ENCODE data around the gene NDUFS1.
"Not testable (repeated sequence)": the region's sequence is repeated elsewhere in the genome, so short reads cannot be mapped to it uniquely, and the experiment has no call there.

NDUFS1 gene

GRCh38 chr2:206159346-206160124, at the start of gene NDUFS1, which contains the start of gene EEF1B2:
Gene NDUFS1, minus strand, starts transcription at chr2:206159444. Its CDS starts 5,766 bp downstream, at chr2:206153678.
Gene EEF1B2, plus strand, starts transcription at chr2:206159895. Its CDS starts 85 bp downstream, at chr2:206159980.
- peak; percentile 99 for DNase-seq

DNA sequence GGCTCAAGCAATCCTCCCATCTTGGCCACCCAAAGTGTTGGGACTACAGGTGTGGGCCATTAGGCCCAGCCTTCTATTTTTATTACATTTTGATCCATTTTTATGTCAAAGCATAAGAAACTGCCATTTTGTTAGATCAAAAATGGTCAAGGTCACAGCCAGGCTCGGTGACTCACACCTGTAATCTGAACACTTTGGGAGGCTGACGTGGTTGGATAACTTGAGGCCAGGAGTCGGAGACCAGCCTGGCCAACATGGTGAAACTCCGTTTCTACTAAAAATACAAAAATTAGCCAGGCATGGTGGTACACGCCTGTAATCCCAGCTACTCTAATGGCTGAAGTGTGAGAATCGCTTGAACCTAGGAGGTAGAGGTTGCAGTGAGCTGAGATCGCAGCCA, 49.7 kb upstream of the NDUFS1 start:
- no peak for DNase-seq

- DNase-seq = not testable (repeated sequence)
These were observed 48.1 kb upstream of the NDUFS1 start for GRCh38 chr2:206207316-206207715.

- no peak for DNase-seq
These were observed 45.5 kb upstream of the NDUFS1 start for GRCh38 chr2:206204710-206205109.

DNA sequence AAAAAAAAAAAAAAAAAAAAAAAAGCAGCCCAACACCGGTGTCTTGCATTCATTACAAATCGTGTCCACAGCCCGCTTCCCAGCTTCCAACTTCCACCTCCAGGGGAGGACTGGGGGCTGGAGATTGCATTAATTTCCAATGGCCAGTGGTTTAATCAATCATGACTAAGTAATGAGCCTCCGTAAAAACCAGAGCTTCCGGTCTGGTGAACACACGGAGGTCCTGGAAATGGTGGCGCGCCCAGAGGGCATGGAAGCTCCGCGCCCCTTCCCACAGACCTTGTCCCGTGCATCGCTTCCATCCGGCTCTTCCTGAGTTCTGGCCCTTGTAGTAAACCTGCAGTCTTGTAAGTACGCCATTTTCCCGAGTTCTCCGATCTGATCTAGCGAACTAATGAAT, 44.1 kb upstream of the NDUFS1 start:
- DNase-seq = no peak

DNA sequence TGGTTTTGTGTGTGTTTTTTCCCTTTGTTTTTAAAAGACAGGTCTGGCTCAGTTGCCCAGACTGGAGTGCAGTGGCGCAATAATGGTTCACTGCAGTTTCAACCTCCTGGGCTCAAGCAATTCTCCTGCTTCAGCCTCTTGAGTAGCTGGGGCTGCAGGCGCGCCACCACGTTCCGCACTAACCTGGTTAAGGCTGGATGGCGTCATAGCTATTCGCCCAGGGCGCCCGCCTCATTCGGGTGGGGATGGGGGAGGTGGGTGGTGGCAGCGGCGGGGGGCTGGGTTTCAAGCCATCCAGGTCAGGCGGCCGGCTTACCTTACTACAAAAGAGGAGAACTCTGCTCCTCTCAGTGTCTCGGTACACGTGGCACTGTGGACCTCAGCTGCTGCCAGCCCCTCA, 43.2 kb upstream of the NDUFS1 start:
- no peak for DNase-seq

- DNase-seq = no peak
These were observed 42.0 kb upstream of the NDUFS1 start for GRCh38 chr2:206201075-206201848.

- no peak for DNase-seq
These were observed 39.4 kb upstream of the NDUFS1 start for GRCh38 chr2:206198677-206199076.

DNA sequence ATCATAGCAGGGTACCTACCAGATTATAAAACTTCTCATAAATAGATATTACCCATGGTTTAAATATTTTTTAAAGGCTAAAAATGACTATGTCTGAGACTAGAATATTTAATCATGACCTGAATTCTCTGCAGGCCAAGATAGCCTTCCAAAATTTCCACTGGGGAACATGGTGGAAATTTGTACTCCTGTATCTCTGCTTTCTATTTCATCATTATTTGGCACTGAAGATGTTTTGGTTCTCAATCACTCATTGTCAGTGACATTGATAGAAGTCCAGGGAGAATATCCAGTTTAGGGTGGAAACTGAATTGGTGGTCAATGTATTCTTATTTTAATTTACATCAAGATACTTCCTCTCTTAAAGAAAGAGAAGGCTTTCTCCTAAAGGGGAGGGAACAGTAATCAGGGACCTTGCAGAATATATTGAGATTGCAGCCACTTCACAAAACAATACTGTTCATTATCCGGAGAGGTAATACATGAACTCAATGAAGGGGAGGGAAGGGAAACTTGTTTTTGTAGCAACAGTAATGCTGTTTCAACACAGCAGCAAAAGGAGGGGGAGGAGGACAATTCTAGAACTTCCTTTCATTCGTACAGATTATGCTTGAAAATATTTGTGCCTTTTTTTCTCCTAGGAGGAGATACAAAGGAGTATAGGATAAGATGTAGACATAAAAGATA, 34.6 kb upstream of the NDUFS1 start:
- DNase-seq = no peak

DNA sequence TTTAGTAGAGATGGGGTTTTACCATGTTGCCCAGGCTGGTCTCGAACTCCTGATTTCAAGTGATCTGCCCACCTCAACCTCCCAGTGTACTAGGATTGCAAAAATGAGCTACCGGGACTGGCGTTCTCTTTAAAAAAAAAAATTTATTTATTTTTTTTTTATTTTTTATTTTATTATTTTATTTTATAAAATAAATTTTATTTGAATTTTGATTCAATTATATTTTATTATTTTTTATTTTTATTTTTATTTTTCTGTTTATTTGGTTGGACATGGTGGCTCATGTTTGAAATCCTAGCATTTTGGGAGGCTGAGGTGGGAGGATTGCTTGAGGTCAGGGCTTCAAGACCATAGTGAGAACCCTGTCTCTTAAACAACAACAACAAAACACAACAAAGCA, 32.9 kb upstream of the NDUFS1 start:
- DNase-seq = no peak

- no peak for DNase-seq
These were observed 31.4 kb upstream of the NDUFS1 start for GRCh38 chr2:206190689-206191088.

GRCh38 chr2:206190111-206190510, 30.9 kb upstream of the NDUFS1 start:
- DNase-seq = no peak

GRCh38 chr2:206189691-206190090, 30.4 kb upstream of the NDUFS1 start:
- no peak for DNase-seq

- not testable (repeated sequence) for DNase-seq
These were observed 22.3 kb upstream of the NDUFS1 start for GRCh38 chr2:206181526-206181925.

- no peak for DNase-seq
These were observed 17.7 kb upstream of the NDUFS1 start for GRCh38 chr2:206176901-206177300.

GRCh38 chr2:206176121-206176520, 16.9 kb upstream of the NDUFS1 start:
- no peak for DNase-seq

DNA sequence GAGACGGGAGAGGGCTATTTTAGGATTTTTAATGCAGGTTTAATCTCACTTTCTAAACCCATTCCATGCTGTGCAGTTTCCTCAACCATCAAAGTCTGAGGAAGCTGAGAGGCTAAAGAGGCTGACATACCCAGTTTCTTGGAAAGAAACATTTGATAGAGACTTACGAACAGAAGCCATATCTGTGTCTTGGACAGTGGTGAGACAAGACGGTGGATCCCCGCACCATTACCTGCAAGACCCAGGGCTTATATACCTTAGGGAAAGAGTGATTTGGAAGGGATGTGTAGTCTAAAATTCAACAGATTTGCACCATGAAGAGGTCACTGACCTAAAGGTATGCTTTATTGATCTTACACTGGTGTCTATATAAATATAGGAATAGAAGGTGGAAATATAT, 13.9 kb upstream of the NDUFS1 start:
- DNase-seq = no peak

- DNase-seq = not testable (repeated sequence)
These were observed 12.6 kb upstream of the NDUFS1 start for GRCh38 chr2:206171624-206172397.

DNA sequence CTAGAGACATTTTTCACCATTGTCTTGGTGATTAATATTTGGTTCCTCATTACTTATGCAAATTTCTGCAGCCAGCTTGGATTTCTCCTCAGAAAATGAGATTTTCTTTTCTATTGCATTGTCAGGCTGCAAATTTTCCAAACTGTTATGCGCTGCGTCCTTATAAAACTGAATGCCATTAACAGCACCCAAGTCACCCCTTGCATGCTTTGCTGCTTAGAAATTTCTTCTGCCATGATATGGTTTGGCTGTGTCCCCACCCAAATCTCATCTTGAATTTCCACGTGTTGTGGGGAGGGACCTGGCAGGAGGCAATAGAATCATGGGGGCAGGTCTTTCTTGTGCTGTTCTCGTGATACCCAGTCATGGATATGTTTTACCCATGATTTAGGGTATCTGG, 9.0 kb upstream of the NDUFS1 start:
- DNase-seq = not testable (repeated sequence)

- DNase-seq = peak; percentile 53
These were observed 5.1 kb upstream of the NDUFS1 start for GRCh38 chr2:206164261-206164862.

DNA sequence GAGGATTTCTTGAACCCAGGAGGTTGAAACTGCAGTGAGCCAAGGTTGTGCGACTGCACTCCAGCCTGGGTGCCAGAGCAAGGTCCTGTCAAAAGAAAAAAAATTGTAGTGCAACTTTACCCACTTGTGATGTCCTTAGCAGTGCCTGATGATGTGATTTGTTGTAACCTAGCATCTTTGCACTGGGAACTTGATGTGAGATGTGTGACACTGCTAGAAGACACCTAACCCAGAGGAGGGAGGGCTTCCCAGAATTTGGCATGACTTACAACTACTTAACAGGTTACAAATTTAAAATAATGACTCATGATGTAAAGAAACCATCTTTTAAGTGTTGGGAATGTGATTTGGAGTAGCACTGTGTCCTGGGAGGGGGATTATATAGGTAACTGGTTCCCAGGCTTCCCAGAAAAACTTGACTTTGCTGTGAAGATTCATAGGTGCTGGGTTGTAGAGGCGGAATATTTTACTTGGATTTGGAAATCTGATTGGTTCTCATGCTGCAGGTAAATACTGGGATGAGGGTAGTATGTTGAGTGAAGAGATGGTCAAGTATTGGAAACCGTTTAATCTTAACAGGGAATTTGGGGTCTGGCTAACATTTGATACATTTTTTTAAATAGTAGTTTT, 4.1 kb upstream of the NDUFS1 start:
- peak; percentile 7 for DNase-seq

- DNase-seq = not testable (repeated sequence)
These were observed 3.2 kb upstream of the NDUFS1 start for GRCh38 chr2:206162401-206162800.

All from NCI-H82 (cell line).